Psoas muscle (tissue), 8 donors: Measurements from ENCODE around the gene PGAM5. TPM values are rescaled to one million over a fixed set of nuclear protein-coding genes. Genes with fewer than 3 reads are reported as not detected.
"Not testable (repeated sequence)": the region's sequence is repeated elsewhere in the genome, so short reads cannot be mapped to it uniquely, and the experiment has no call there.

Experiments
- ATAC-seq, 4 donors: fragments of 200-7000 bp; cut with Tn5 transposase; one replicate each; pipeline ENCODE4 v1.9.1; 2020; ENCODE audit warnings: moderate library complexity in 3 of 4, mild to moderate bottlenecking in 2 of 4
- DNase-seq, 2 donors: peaks; one replicate each; pipeline ENCODE4 v3.0.0-alpha.2; 2020
- H3K27ac ChIP-seq: fragments of 200-600 bp; one replicate; pipeline ENCODE4 v1.8.0; 2022
- H3K27me3 ChIP-seq, 3 donors: fragments of 200-600 bp in 1 of 3; one replicate each; pipeline versions ENCODE4 v1.6.1 to v1.8.0; 2013 to 2022; ENCODE audit warnings: low read length in 2 of 3, mild to moderate bottlenecking in 2 of 3, moderate library complexity in 1 of 3; ENCODE audit not compliant: insufficient read depth in 3 of 3
- H3K36me3 ChIP-seq, 2 donors: fragments of 200-600 bp in 1 of 2; one replicate each; pipeline versions ENCODE4 v1.6.1 to v1.8.0; 2013 to 2022; ENCODE audit warnings: low read depth in 1 of 2, mild to moderate bottlenecking in 1 of 2, moderate library complexity in 1 of 2; ENCODE audit not compliant: insufficient read depth in 1 of 2
- H3K4me1 ChIP-seq: fragments of 200-600 bp; one replicate; pipeline ENCODE4 v1.8.0; 2022
- H3K4me3 ChIP-seq: fragments of 200-600 bp; one replicate; pipeline ENCODE4 v1.8.0; 2022; ENCODE audit warnings: mild to moderate bottlenecking
- H3K9me3 ChIP-seq: fragments of 200-600 bp; one replicate; pipeline ENCODE4 v1.8.0; 2022
- WGBS, 3 donors: extraction: QIAGEN DNeasy Blood & Tissue Kit; methylation state at CpG; one replicate each; pipeline versions ENCODE4 v1.1.6 to v1.1.7; 2013; 5-methylcytosine and 5-hydroxymethylcytosine counted together
- intact Hi-C, 2 donors: fragments of 100-400 bp; cut with DNase I; formaldehyde crosslinking; loops; one replicate each; pipeline versions ENCODE4 v1.11.0 to v1.14.2; 2022
- polyA plus RNA-seq, 3 donors: library from polyadenylated mRNA; stranded (reverse); fragments of 200-250 nt; gene quantifications; one replicate each; pipeline ENCODE4 v1.2.3, GENCODE V29; 2013
- total RNA-seq, 4 donors: library from RNA; stranded (reverse); fragmentation: NEBNext Ultra II Directional in 2 of 4; extraction: Animal tissue kit (Norgen Biotek cat#: 25700) in 2 of 4; gene quantifications; one replicate each; pipeline versions ENCODE4 v1.2.1 to v1.2.4, GENCODE V29; 2021 to 2023
- TF ChIP-seq, protein P1 (sequence below): fragments of 200-600 bp; IDR thresholded peaks from one replicate; pipeline ENCODE4 v1.8.0; 2022; ENCODE audit warnings: antibody characterized with exemption
- donor health status: healthy with polysubstance abuse.
- donor health status: DM: no; HTN: no; CAD: no; lungs with moderate emphysema.
- donor health status: Bipolar disorder and iron deficiency.
- donor health status: healthy.
- donor health status: DM: yes; HTN: yes; CAD: no.
- donor health status: DM: no; HTN: no; CAD: no.
- donor health status: DM: no; HTN: no; CAD: no.
- donor health status: DM: yes; HTN: yes; CAD: no.

Gene PGAM5
- total and polyA plus RNA-seq, 7 donors, result 25.3 to 62.0 (median 47.2) TPM

DNA sequence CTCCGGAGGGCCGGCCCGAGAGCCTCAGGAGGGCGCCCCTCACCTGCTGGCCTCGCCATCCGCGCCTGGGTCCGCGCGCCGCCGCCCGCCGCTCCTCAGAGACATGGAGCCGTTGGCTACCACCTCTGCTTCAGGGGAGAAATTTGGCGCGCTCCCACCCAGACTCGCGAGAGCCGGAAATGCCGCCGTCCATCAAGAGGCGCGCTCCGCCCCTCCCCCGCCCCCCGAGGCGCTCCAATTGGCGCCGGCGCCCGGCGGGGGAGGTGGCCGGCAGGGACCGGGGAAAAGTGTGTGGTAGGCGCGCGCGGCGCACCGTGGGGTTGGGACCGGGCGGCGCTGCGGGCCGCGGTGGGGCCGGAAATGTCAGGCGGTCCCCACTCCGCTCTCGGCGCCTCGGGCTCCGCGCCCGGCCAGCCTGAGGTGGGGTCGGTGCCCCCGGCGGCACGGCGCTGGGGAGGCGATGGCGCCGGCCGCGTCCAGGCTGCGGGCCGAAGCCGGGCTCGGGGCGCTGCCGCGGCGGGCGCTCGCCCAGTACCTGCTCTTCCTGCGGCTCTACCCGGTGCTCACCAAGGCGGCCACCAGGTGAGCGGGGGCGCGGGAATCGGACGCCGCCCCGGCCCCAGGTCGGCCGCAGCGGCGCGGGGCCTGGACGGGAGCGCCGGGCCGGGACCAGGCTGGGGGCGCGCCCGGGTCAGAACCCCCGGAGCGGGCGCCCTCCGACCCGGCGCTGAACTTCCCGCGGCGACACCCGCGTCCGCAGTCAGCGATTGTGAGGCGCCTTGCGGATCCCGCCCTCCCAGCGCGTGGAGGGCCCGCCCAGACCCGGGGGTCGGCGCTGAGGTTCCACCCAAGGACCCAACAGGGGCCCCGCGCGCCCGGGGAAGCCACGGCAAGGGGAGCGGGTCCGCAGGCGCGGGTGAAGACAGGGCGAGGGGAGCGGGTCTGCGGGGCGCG, 23.2 kb upstream of the PGAM5 start, which contains the start of the genes POLE and PXMP2:
POLE (minus strand) TSS at position 132 of the 954 bp plus-strand sequence; CDS start at position 105, 27 bp downstream.
PXMP2 (plus strand) TSS at position 377 of the 954 bp plus-strand sequence; CDS start at position 461, 84 bp downstream.
- intact Hi-C loops, result no loop called here
- H3K4me1 ChIP-seq, result no peaks in the 10 kb centered on the region
- H3K36me3 ChIP-seq, result peaks cover 0 to 12% of the 10 kb centered on the region in 2 donors
- no peaks in the 10 kb centered on the region for H3K27me3 ChIP-seq
- no peaks in the 10 kb centered on the region for H3K9me3 ChIP-seq
- TF ChIP-seq, protein P1, sequence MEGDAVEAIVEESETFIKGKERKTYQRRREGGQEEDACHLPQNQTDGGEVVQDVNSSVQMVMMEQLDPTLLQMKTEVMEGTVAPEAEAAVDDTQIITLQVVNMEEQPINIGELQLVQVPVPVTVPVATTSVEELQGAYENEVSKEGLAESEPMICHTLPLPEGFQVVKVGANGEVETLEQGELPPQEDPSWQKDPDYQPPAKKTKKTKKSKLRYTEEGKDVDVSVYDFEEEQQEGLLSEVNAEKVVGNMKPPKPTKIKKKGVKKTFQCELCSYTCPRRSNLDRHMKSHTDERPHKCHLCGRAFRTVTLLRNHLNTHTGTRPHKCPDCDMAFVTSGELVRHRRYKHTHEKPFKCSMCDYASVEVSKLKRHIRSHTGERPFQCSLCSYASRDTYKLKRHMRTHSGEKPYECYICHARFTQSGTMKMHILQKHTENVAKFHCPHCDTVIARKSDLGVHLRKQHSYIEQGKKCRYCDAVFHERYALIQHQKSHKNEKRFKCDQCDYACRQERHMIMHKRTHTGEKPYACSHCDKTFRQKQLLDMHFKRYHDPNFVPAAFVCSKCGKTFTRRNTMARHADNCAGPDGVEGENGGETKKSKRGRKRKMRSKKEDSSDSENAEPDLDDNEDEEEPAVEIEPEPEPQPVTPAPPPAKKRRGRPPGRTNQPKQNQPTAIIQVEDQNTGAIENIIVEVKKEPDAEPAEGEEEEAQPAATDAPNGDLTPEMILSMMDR, result peak; percentile 3
- 0 to 1% (median 0%) methylated on average over 86 to 134 of the region's 134 CpGs for WGBS, 3 donors
- DNase-seq (peak; percentile 98), ATAC-seq (peak; percentile 99 to 100 (median 100))
- peak within 1 kb of the TSS; percentile 65 for H3K27ac ChIP-seq
- H3K4me3 ChIP-seq, result peak within 1 kb of the TSS; percentile 75

GRCh38 chr12:132689227-132689626, 21.4 kb upstream of the PGAM5 start:
- DNase-seq (peak in 1 of 2 donors; percentile 47), ATAC-seq (no peak)
- intact Hi-C loops, result no loop called here
- Histone ChIP-seq H3K4me3 (no peak overlapping the region), H3K36me3 (peaks cover 0 to 12% of the 10 kb centered on the region in 2 donors), H3K27me3 (no peaks in the 10 kb centered on the region), H3K4me1 (no peaks in the 10 kb centered on the region), H3K9me3 (no peaks in the 10 kb centered on the region), H3K27ac (no peak overlapping the region)
- WGBS, 3 donors, result 73 to 79% (median 77%) methylated on average over 18 of the region's 18 CpGs
- TF ChIP-seq, protein P1, result no peak

GRCh38 chr12:132690112-132690511, 20.5 kb upstream of the PGAM5 start:
- TF ChIP-seq, protein P1, result no peak
- Histone ChIP-seq H3K4me1 (no peaks in the 10 kb centered on the region), H3K27ac (no peak overlapping the region), H3K36me3 (peaks cover 0 to 12% of the 10 kb centered on the region in 2 donors), H3K27me3 (no peaks in the 10 kb centered on the region), H3K4me3 (no peak overlapping the region), H3K9me3 (no peaks in the 10 kb centered on the region)
- no peak for DNase-seq
- 93 to 97% (median 94%) methylated on average over 9 of the region's 9 CpGs for WGBS, 3 donors
- no peak for ATAC-seq
- intact Hi-C loops, result no loop called here

- intact Hi-C loops, DNase-seq, H3K4me1 ChIP-seq, H3K4me3 ChIP-seq, H3K27me3 ChIP-seq, H3K27ac ChIP-seq, H3K9me3 ChIP-seq, ATAC-seq: not testable (repeated sequence)
- 88 to 100% (median 98%) methylated on average over 3 of the region's 3 CpGs for WGBS, 3 donors
- H3K36me3 ChIP-seq, result peaks cover 0 to 26% of the 10 kb centered on the region in 2 donors
Measured at GRCh38 chr12:132692030-132692429, 18.6 kb upstream of the PGAM5 start.

- whole genome bisulfite sequencing, 3 donors, result 97 to 99% (median 98%) methylated on average over 3 of the region's 3 CpGs
- H3K27ac ChIP-seq, H3K4me1 ChIP-seq, H3K9me3 ChIP-seq, DNase-seq, H3K4me3 ChIP-seq, H3K27me3 ChIP-seq, intact Hi-C loops, ATAC-seq: not testable (repeated sequence)
- peaks cover 0 to 49% of the 10 kb centered on the region in 2 donors for H3K36me3 ChIP-seq
Measured at GRCh38 chr12:132694888-132695287, 15.8 kb upstream of the PGAM5 start.
